NCI-H748 treated with DMSO at 0.1 percent for 48 hours (cell line): ENCODE results near the gene EDC3.
"Not testable (repeated sequence)": the region's sequence is repeated elsewhere in the genome, so short reads cannot be mapped to it uniquely, and the experiment has no call there.

Source experiments
- DNase-seq: peaks from one replicate; lab custom pipeline; 2025; lab: John Stamatoyannopoulos, UW

EDC3 gene

GRCh38 chr15:74648051-74648842, 47.6 kb downstream of the EDC3 start:
- no peak for DNase-seq

GRCh38 chr15:74646480-74646879, 49.3 kb downstream of the EDC3 start:
- DNase-seq, result no peak

GRCh38 chr15:74643665-74644204, 52.1 kb downstream of the EDC3 start:
- DNase-seq, result no peak

GRCh38 chr15:74642734-74643664, 52.8 kb downstream of the EDC3 start:
- no peak for DNase-seq

- peak; percentile 71 for DNase-seq
These were observed 53.5 kb downstream of the EDC3 start for GRCh38 chr15:74642348-74642733.

- no peak for DNase-seq
These were observed 54.7 kb downstream of the EDC3 start for GRCh38 chr15:74641151-74641550.

GRCh38 chr15:74636984-74637383, 58.8 kb downstream of the EDC3 start:
- no peak for DNase-seq

GRCh38 chr15:74635228-74635627, 60.6 kb downstream of the EDC3 start:
- DNase-seq, result peak; percentile 5

GRCh38 chr15:74633781-74634180, 62.0 kb downstream of the EDC3 start:
- no peak for DNase-seq

- no peak for DNase-seq
These were observed 63.2 kb downstream of the EDC3 start for GRCh38 chr15:74632601-74633000.

GRCh38 chr15:74631935-74632560, 63.8 kb downstream of the EDC3 start:
- DNase-seq, result no peak

GRCh38 chr15:74631408-74631807, 64.4 kb downstream of the EDC3 start:
- DNase-seq, result no peak

GRCh38 chr15:74631087-74631385, 64.8 kb downstream of the EDC3 start:
- no peak for DNase-seq

- no peak for DNase-seq
These were observed 65.3 kb downstream of the EDC3 start for GRCh38 chr15:74630284-74631086.

- not testable (repeated sequence) for DNase-seq
These were observed 66.1 kb downstream of the EDC3 start for GRCh38 chr15:74629696-74630095.

GRCh38 chr15:74628949-74629348, 66.9 kb downstream of the EDC3 start:
- DNase-seq, result no peak

GRCh38 chr15:74628199-74628598, 67.6 kb downstream of the EDC3 start:
- no peak for DNase-seq

GRCh38 chr15:74627766-74628165, 68.1 kb downstream of the EDC3 start:
- no peak for DNase-seq

- DNase-seq, result no peak
These were observed 68.8 kb downstream of the EDC3 start for GRCh38 chr15:74626752-74627692.

GRCh38 chr15:74626336-74626735, 69.5 kb downstream of the EDC3 start:
- no peak for DNase-seq

GRCh38 chr15:74625693-74626092, 70.1 kb downstream of the EDC3 start:
- DNase-seq, result no peak
